ENCODE measurements around the gene MSH5. TPM values are rescaled to one million over a fixed set of nuclear protein-coding genes. Genes with fewer than 3 reads are reported as not detected.

Gene MSH5
- total and polyA plus RNA-seq, 8 donors, result 2.2 to 17.4 (median 6.4) TPM

GRCh38 chr6:31723980-31724691, 15.7 kb upstream of the MSH5 start:
- Histone ChIP-seq H3K4me3 (no peak overlapping the region), H3K27ac (no peak overlapping the region), H3K9me3 (no peaks in the 10 kb centered on the region), H3K4me1 (no peaks in the 10 kb centered on the region), H3K27me3 (no peaks in the 10 kb centered on the region), H3K36me3 (no peaks in the 10 kb centered on the region)
- ATAC-seq (no peak), FAIRE-seq (no peak), DNase-seq (no peak)
- 80 to 85% methylated on average over 24 to 25 of the region's 25 CpGs for WGBS, 2 donors
- intact Hi-C loops (cut with DNase I), result no loop called here
- TF ChIP-seq CTCF (IDR thresholded peaks at IDR 0.05), result no peak

GRCh38 chr6:31725502-31726350, 14.1 kb upstream of the MSH5 start:
- intact Hi-C loops (cut with DNase I), result no loop called here
- FAIRE-seq, result no peak

GRCh38 chr6:31727034-31727716, 12.6 kb upstream of the MSH5 start:
- FAIRE-seq (no peak), DNase-seq (no peak), ATAC-seq (no peak)
- intact Hi-C loops (cut with DNase I), result no loop called here
- no peak for TF ChIP-seq CTCF (IDR thresholded peaks at IDR 0.05)
- Histone ChIP-seq H3K36me3 (peaks cover 0 to 7% (median 4%) of the 10 kb centered on the region in 3 donors), H3K27ac (peak overlapping the region in 2 of 4 donors; percentile 38 to 84), H3K9me3 (no peaks in the 10 kb centered on the region), H3K4me3 (no peak overlapping the region), H3K27me3 (no peaks in the 10 kb centered on the region), H3K4me1 (no peaks in the 10 kb centered on the region)
- 78 to 79% methylated on average over 7 of the region's 7 CpGs for WGBS, 2 donors

More at GRCh38 chr6:31725502-31726350, 14.1 kb upstream of the MSH5 start:
- WGBS, 2 donors, result 81 to 86% methylated on average over 12 of the region's 12 CpGs
- DNase-seq, result no peak
- Histone ChIP-seq H3K36me3 (no peaks in the 10 kb centered on the region), H3K9me3 (no peaks in the 10 kb centered on the region), H3K27me3 (no peaks in the 10 kb centered on the region), H3K4me3 (no peak overlapping the region), H3K27ac (no peak overlapping the region), H3K4me1 (no peaks in the 10 kb centered on the region)
- ATAC-seq, result no peak
- TF ChIP-seq CTCF (IDR thresholded peaks at IDR 0.05), result no peak

GRCh38 chr6:31727717-31728671, 11.8 kb upstream of the MSH5 start:
- Histone ChIP-seq H3K9me3 (no peaks in the 10 kb centered on the region), H3K4me1 (no peaks in the 10 kb centered on the region), H3K4me3 (peak overlapping the region in 2 of 4 donors; percentile 56 to 66), H3K27me3 (no peaks in the 10 kb centered on the region), H3K36me3 (peaks cover 0 to 14% (median 12%) of the 10 kb centered on the region in 3 donors), H3K27ac (peak overlapping the region in 2 of 4 donors; percentile 38 to 84)
- intact Hi-C loops (cut with DNase I), result no loop called here
- TF ChIP-seq CTCF (IDR thresholded peaks at IDR 0.05), result no peak
- ATAC-seq (no peak), DNase-seq (peak in 1 of 6 donors; percentile 58), FAIRE-seq (no peak)
- WGBS, 2 donors, result 74 to 77% methylated on average over 41 of the region's 41 CpGs
